Neural cell (in vitro differentiated cells): Measurements from ENCODE around the gene ZBTB46. TPM values are rescaled to one million over a fixed set of nuclear protein-coding genes. Genes with fewer than 3 reads are reported as not detected.

Experiments
- H2AFZ ChIP-seq: fragments of 200-600, 300-800 bp; sonication (generic), shearing (Covaris generic); 2 replicates; pipeline ENCODE4 v1.6.0; 2014; ENCODE audit warnings: low read depth, mild to moderate bottlenecking, antibody characterized with exemption, low read length, moderate library complexity
- H3F3A ChIP-seq: fragments of 200-600 bp; shearing (Covaris generic); 2 replicates; pipeline ENCODE4 v1.6.1; 2016; ENCODE audit warnings: mild to moderate bottlenecking, moderate library complexity, mixed read lengths, antibody characterized with exemption, low read length; ENCODE audit not compliant: insufficient read depth, poor library complexity, severe bottlenecking
- H3K27ac ChIP-seq: fragments of 200-600, 300-800 bp; sonication (generic), shearing (Covaris generic); 2 replicates; pipeline ENCODE4 v1.5.1; 2014; ENCODE audit warnings: mild to moderate bottlenecking, low read length, moderate library complexity
- H3K27me3 ChIP-seq: fragments of 300-800, 200-600 bp; sonication (generic), shearing (Covaris generic); 2 replicates; pipeline ENCODE4 v1.6.0; 2014; ENCODE audit warnings: mild to moderate bottlenecking, low read depth, low read length, moderate library complexity; ENCODE audit not compliant: insufficient read depth
- H3K36me3 ChIP-seq: fragments of 300-800, 200-600 bp; sonication (generic), shearing (Covaris generic); 2 replicates; pipeline ENCODE4 v1.5.1; 2014; ENCODE audit warnings: mild to moderate bottlenecking, antibody characterized with exemption, low read length, moderate library complexity; ENCODE audit not compliant: insufficient read depth
- H3K4me2 ChIP-seq: fragments of 300-800, 200-600 bp; sonication (generic), shearing (Covaris generic); 2 replicates; pipeline ENCODE4 v1.6.0; 2014; ENCODE audit warnings: mild to moderate bottlenecking, low read length
- H3K4me3 ChIP-seq: fragments of 300-800, 200-600 bp; sonication (generic), shearing (Covaris generic); 2 replicates; pipeline ENCODE4 v1.5.1; 2014; ENCODE audit warnings: mild to moderate bottlenecking, low read length, moderate library complexity
- H3K79me2 ChIP-seq: fragments of 200-600 bp; shearing (Covaris generic); replicated peaks from 2 replicates; pipeline ENCODE4 v1.6.0; 2014; ENCODE audit warnings: mild to moderate bottlenecking, low read length, moderate library complexity; ENCODE audit not compliant: insufficient read depth
- H3K9ac ChIP-seq: fragments of 300-800, 200-600 bp; sonication (generic), shearing (Covaris generic); 2 replicates; pipeline ENCODE4 v1.6.1; 2016; ENCODE audit warnings: mild to moderate bottlenecking, low read length, mixed read lengths
- H3K9me2 ChIP-seq: fragments of 200-600 bp; shearing (Covaris generic); 2 replicates; pipeline ENCODE4 v1.6.1; 2016; ENCODE audit warnings: mild to moderate bottlenecking, low read length, mixed read lengths; ENCODE audit not compliant: insufficient read depth
- H3K9me3 ChIP-seq: fragments of 200-600, 300-800 bp; sonication (generic), shearing (Covaris generic); 2 replicates; pipeline ENCODE4 v1.6.1; 2016; ENCODE audit warnings: mild to moderate bottlenecking, mixed run types, low read length, moderate library complexity, mixed read lengths
- H4K20me1 ChIP-seq: fragments of 200-600 bp; shearing (Covaris generic); 2 replicates; pipeline ENCODE4 v1.6.1; 2016; ENCODE audit warnings: mild to moderate bottlenecking, mixed run types; ENCODE audit not compliant: insufficient read depth
- EP300 ChIP-seq: fragments of 450-650 bp; conservative IDR thresholded peaks from 2 replicates; pipeline ENCODE4 v1.6.1; 2014; ENCODE audit warnings: antibody characterized with exemption, mild to moderate bottlenecking, moderate library complexity; ENCODE audit not compliant: poor library complexity, severe bottlenecking
- EZH2 ChIP-seq: fragments of 200-600, 300-800 bp; shearing (Covaris generic), sonication (generic); IDR thresholded peaks from 2 replicates; pipeline ENCODE4 v1.6.1; 2014; ENCODE audit warnings: antibody characterized with exemption, low read length, borderline replicate concordance, mild to moderate bottlenecking; ENCODE audit not compliant: insufficient read depth, poor library complexity, severe bottlenecking
- MXI1 ChIP-seq: fragments of 450-650 bp; conservative IDR thresholded peaks from 2 replicates; pipeline ENCODE4 v1.6.1; 2014; ENCODE audit warnings: antibody characterized with exemption, mild to moderate bottlenecking; ENCODE audit not compliant: poor library complexity, severe bottlenecking
- POLR2AphosphoS5 ChIP-seq: IDR thresholded peaks from 2 replicates; pipeline ENCODE4 v1.6.1; 2012
- RAD21 ChIP-seq: fragments of 450-650 bp; conservative IDR thresholded peaks from 2 replicates; pipeline ENCODE4 v1.6.1; 2014; ENCODE audit warnings: antibody characterized with exemption, mild to moderate bottlenecking, moderate library complexity
- REST ChIP-seq: IDR thresholded peaks from 2 replicates; pipeline ENCODE4 v1.6.1; 2012; ENCODE audit warnings: borderline replicate concordance
- SMC3 ChIP-seq: fragments of 450-650 bp; conservative IDR thresholded peaks from 2 replicates; pipeline ENCODE4 v1.6.1; 2014; ENCODE audit warnings: antibody characterized with exemption, mild to moderate bottlenecking, moderate library complexity; ENCODE audit not compliant: poor library complexity
- TAF1 ChIP-seq: IDR thresholded peaks from 2 replicates; pipeline ENCODE4 v1.6.1; 2012; ENCODE audit warnings: low read depth
- polyA plus RNA-seq: library from polyadenylated mRNA; depleted of rRNA; stranded (reverse); fragments of >200 nt; gene quantifications from 2 replicates; pipeline ENCODE4 v1.2.3, GENCODE V29; 2014
- TF ChIP-seq, protein P1 (sequence below): fragments of 450-650 bp; IDR thresholded peaks from 2 replicates; pipeline ENCODE4 v1.5.1; 2014; ENCODE audit warnings: antibody characterized with exemption, mild to moderate bottlenecking, moderate library complexity; ENCODE audit not compliant: poor library complexity, severe bottlenecking

Gene ZBTB46
- polyA plus RNA-seq, 1 donor from 2014 or later, result 15.0 TPM

DNA sequence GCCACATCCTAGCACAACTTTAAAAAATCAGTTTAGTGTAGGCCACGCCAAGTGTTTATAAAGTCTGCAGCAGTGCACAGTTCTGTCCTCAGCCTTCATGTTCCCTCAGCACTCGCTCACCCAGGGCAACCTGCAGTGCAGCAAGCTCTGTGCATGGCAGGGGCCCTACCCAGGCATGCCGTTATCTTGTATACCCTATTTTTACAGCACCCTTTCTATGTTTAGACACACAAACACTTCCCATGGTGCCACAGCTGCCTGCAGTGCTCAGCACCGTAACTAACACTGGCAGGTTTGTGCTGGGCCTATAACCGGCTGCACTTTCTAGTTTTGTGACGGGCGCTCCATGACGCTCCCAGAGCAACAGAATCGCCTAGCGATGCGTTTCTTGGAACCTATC is 43.8 kb downstream of the ZBTB46 start:
- no peak overlapping the region for H3K4me3 ChIP-seq
- peaks cover 3% of the 10 kb centered on the region for H3F3A ChIP-seq
- H3K27ac ChIP-seq, result no peak overlapping the region
- H2AFZ ChIP-seq, result no peak overlapping the region
- H3K9ac ChIP-seq, result no peak overlapping the region
- TF ChIP-seq TAF1, result no peak
- TF ChIP-seq, protein P1, sequence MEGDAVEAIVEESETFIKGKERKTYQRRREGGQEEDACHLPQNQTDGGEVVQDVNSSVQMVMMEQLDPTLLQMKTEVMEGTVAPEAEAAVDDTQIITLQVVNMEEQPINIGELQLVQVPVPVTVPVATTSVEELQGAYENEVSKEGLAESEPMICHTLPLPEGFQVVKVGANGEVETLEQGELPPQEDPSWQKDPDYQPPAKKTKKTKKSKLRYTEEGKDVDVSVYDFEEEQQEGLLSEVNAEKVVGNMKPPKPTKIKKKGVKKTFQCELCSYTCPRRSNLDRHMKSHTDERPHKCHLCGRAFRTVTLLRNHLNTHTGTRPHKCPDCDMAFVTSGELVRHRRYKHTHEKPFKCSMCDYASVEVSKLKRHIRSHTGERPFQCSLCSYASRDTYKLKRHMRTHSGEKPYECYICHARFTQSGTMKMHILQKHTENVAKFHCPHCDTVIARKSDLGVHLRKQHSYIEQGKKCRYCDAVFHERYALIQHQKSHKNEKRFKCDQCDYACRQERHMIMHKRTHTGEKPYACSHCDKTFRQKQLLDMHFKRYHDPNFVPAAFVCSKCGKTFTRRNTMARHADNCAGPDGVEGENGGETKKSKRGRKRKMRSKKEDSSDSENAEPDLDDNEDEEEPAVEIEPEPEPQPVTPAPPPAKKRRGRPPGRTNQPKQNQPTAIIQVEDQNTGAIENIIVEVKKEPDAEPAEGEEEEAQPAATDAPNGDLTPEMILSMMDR, result no peak
- no peak for TF ChIP-seq SMC3
- TF ChIP-seq EZH2, result no peak
- no peak for TF ChIP-seq RAD21
- no peaks in the 10 kb centered on the region for H3K36me3 ChIP-seq
- no peaks in the 10 kb centered on the region for H3K9me3 ChIP-seq
- no peak overlapping the region for H3K4me2 ChIP-seq
- peaks cover 4% of the 10 kb centered on the region for H3K79me2 ChIP-seq
- H4K20me1 ChIP-seq, result no peaks in the 10 kb centered on the region
- no peaks in the 10 kb centered on the region for H3K27me3 ChIP-seq
- H3K9me2 ChIP-seq, result no peaks in the 10 kb centered on the region

- Histone ChIP-seq H3K36me3 (no peaks in the 10 kb centered on the region), H4K20me1 (no peaks in the 10 kb centered on the region), H3K27ac (no peak overlapping the region), H3K79me2 (peaks cover 4% of the 10 kb centered on the region), H2AFZ (no peak overlapping the region), H3F3A (peaks cover 3% of the 10 kb centered on the region), H3K9ac (no peak overlapping the region), H3K9me3 (no peaks in the 10 kb centered on the region), H3K4me3 (no peak overlapping the region), H3K4me2 (no peak overlapping the region), H3K27me3 (no peaks in the 10 kb centered on the region), H3K9me2 (no peaks in the 10 kb centered on the region)
- no peak for TF ChIP-seq TAF1
- TF ChIP-seq REST, result no peak
- no peak for TF ChIP-seq EZH2
- no peak for TF ChIP-seq RAD21
- TF ChIP-seq POLR2AphosphoS5, result no peak
- TF ChIP-seq, protein P1, result no peak
- TF ChIP-seq EP300, result no peak
- TF ChIP-seq MXI1, result no peak
- TF ChIP-seq SMC3, result no peak
Observed at GRCh38 chr20:63785691-63786131, 45.4 kb downstream of the ZBTB46 start.
